Measurements from ENCODE around the gene NCOR1.

DNA sequence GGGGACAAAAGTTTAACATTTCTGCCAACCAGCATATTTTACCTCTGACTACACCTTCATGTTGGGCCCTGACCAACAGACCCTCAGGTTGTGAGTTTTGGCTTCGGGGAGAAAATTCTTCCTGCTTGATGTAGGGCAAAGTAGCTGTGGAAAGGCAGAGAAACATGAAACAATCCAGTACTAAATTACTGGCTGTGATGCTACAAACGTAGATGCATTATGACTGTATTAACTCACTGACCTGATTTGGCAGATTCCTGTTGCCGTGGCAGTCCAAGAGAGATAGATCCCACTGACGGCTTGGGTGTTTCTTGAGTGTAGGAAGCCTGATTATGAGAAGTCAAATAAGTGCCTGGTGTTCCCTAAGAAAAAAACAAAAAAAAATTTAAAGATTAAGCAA is 135.0 kb downstream of the NCOR1 start:
- TF ChIP-seq, protein P1, sequence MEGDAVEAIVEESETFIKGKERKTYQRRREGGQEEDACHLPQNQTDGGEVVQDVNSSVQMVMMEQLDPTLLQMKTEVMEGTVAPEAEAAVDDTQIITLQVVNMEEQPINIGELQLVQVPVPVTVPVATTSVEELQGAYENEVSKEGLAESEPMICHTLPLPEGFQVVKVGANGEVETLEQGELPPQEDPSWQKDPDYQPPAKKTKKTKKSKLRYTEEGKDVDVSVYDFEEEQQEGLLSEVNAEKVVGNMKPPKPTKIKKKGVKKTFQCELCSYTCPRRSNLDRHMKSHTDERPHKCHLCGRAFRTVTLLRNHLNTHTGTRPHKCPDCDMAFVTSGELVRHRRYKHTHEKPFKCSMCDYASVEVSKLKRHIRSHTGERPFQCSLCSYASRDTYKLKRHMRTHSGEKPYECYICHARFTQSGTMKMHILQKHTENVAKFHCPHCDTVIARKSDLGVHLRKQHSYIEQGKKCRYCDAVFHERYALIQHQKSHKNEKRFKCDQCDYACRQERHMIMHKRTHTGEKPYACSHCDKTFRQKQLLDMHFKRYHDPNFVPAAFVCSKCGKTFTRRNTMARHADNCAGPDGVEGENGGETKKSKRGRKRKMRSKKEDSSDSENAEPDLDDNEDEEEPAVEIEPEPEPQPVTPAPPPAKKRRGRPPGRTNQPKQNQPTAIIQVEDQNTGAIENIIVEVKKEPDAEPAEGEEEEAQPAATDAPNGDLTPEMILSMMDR (IDR thresholded peaks at IDR 0.05; ENCODE audit: insufficient read depth, low read length, poor library complexity, severe bottlenecking), result no peak
- no peak for TF ChIP-seq EZH2phosphoT487 (conservative IDR thresholded peaks at IDR 0.05; ENCODE audit: low read length)
